ENCODE results near the gene RELL1.

DNA sequence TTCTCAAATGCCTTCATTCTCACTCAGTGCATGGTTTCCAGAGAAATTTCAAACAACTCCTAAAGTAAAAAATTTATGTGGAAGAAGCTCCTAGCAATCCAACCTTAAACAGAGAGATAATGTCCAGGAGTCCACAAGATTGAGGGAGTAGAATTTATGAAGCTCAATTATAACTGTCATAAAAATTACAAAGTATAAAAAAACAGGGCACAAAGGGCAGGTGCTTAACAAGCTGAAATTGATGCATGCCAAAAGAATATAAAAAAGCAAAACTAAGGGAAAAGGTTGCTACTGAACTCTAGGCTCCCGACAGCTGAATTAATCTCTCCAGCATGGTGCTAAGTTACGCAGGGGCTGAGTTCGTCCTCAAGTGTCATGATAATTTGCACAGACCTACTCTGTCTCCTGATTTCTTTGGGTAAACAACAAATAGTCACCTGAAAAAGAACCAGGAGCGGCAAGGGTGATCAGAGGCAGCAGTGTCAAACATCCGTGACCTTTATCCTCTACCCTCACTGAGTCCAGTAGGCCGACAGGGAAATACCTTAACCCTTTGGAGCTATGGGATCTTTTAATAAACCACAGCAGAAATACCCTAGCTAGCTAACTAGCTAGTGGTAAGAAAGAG is 47.2 kb upstream of the RELL1 start:
- TF ChIP-seq, protein P1, sequence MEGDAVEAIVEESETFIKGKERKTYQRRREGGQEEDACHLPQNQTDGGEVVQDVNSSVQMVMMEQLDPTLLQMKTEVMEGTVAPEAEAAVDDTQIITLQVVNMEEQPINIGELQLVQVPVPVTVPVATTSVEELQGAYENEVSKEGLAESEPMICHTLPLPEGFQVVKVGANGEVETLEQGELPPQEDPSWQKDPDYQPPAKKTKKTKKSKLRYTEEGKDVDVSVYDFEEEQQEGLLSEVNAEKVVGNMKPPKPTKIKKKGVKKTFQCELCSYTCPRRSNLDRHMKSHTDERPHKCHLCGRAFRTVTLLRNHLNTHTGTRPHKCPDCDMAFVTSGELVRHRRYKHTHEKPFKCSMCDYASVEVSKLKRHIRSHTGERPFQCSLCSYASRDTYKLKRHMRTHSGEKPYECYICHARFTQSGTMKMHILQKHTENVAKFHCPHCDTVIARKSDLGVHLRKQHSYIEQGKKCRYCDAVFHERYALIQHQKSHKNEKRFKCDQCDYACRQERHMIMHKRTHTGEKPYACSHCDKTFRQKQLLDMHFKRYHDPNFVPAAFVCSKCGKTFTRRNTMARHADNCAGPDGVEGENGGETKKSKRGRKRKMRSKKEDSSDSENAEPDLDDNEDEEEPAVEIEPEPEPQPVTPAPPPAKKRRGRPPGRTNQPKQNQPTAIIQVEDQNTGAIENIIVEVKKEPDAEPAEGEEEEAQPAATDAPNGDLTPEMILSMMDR (conservative IDR thresholded peaks at IDR 0.05 in 1 of 2, IDR thresholded peaks at IDR 0.05 in 1 of 2; ENCODE audit: extremely low read depth in 1 of 2, insufficient read depth in 1 of 2, low read depth in 1 of 2, low read length in 2 of 2), result no peak
- no peak for TF ChIP-seq EZH2 (IDR thresholded peaks at IDR 0.05; ENCODE audit: borderline replicate concordance, low read length)
